IMR-90 (cell line): ENCODE measurements around the gene FSD1L. TPM values are rescaled to one million over a fixed set of nuclear protein-coding genes. Genes with fewer than 3 reads are reported as not detected.

ENCODE experiments used
- ATAC-seq: fragments of 200-7000 bp; cut with Tn5 transposase; 2 replicates; pipeline ENCODE4 v1.9.1; 2020; ENCODE audit warnings: low read depth, mild to moderate bottlenecking, moderate library complexity
- BruUV-seq: library from RNA; stranded (reverse); fragments of 400-500 nt; replicated peaks from 2 replicates; lab custom pipeline; 2021; lab: Mats Ljungman, UMichigan
- CTCF ChIA-PET: fragments of 300-600 bp; formaldehyde crosslinking; extraction: SDS; loops from one replicate; lab custom pipeline; 2021; ENCODE audit warnings: antibody characterized with exemption; lab: Yijun Ruan, JAX
- POLR2A ChIA-PET: fragments of 300-600 bp; sonication (Branson Sonifier 250); formaldehyde crosslinking; loops from one replicate; lab custom pipeline; 2022; ENCODE audit warnings: antibody characterized with exemption; ENCODE audit not compliant: unreplicated experiment; lab: Charles Lee
- DNase-seq: peaks from one replicate; pipeline ENCODE4 v3.0.0; 2013
- H2AFZ ChIP-seq: replicated peaks from 2 replicates; pipeline ENCODE3; 2013; ENCODE audit warnings: low read length, mild to moderate bottlenecking; ENCODE audit not compliant: poor library complexity
- H2AK5ac ChIP-seq: 2 replicates; pipeline ENCODE4 v1.6.1; 2013; ENCODE audit warnings: low read depth, low read length, inconsistent platforms
- H2AK9ac ChIP-seq: replicated peaks from 2 replicates; pipeline ENCODE3; 2013; ENCODE audit warnings: mild to moderate bottlenecking, low read depth, low read length, moderate library complexity; ENCODE audit not compliant: poor library complexity
- H2BK120ac ChIP-seq: 2 replicates; pipeline ENCODE4 v1.6.1; 2013; ENCODE audit warnings: low read depth, low read length, inconsistent platforms
- H2BK15ac ChIP-seq: 3 replicates; pipeline ENCODE4 v1.6.1; 2013; ENCODE audit warnings: low read depth, low read length, inconsistent platforms
- H2BK20ac ChIP-seq: 2 replicates; pipeline ENCODE4 v1.6.1; 2013; ENCODE audit warnings: low read depth, mild to moderate bottlenecking, inconsistent platforms, low read length, moderate library complexity
- H2BK5ac ChIP-seq: 2 replicates; pipeline ENCODE4 v1.6.1; 2013; ENCODE audit warnings: mild to moderate bottlenecking, low read depth, low read length, inconsistent platforms; ENCODE audit not compliant: poor library complexity, severe bottlenecking
- H3K14ac ChIP-seq: replicated peaks from 2 replicates; pipeline ENCODE4 v1.6.1; 2013; ENCODE audit warnings: low read depth, low read length, inconsistent platforms
- H3K18ac ChIP-seq: 2 replicates; pipeline ENCODE4 v1.6.1; 2013; ENCODE audit warnings: low read depth, low read length, control low read depth
- H3K23ac ChIP-seq: 2 replicates; pipeline ENCODE4 v1.6.1; 2013; ENCODE audit warnings: low read depth, low read length, inconsistent platforms
- H3K27ac ChIP-seq: 2 replicates; pipeline ENCODE4 v1.5.1; 2013; ENCODE audit warnings: mild to moderate bottlenecking, control low read depth, low read length; ENCODE audit not compliant: insufficient read depth
- H3K27me3 ChIP-seq: 2 replicates; pipeline ENCODE4 v1.6.1; 2013; ENCODE audit warnings: low read length; ENCODE audit not compliant: control insufficient read depth, insufficient read depth
- H3K36me3 ChIP-seq: 2 replicates; pipeline ENCODE4 v1.6.1; 2013; ENCODE audit warnings: low read length, mixed read lengths; ENCODE audit not compliant: control insufficient read depth, insufficient read depth
- H3K4ac ChIP-seq: 2 replicates; pipeline ENCODE4 v1.6.1; 2013; ENCODE audit warnings: low read depth, low read length, inconsistent platforms
- H3K4me1 ChIP-seq: 2 replicates; pipeline ENCODE4 v1.6.1; 2013; ENCODE audit warnings: low read length, mixed read lengths; ENCODE audit not compliant: control insufficient read depth, insufficient read depth
- H3K4me2 ChIP-seq: 2 replicates; pipeline ENCODE4 v1.6.1; 2013; ENCODE audit warnings: low read depth, mild to moderate bottlenecking, control low read depth, low read length, moderate library complexity
- H3K4me3 ChIP-seq: 2 replicates; pipeline ENCODE4 v1.5.1; 2013; ENCODE audit warnings: low read depth, mild to moderate bottlenecking, control low read depth, low read length, moderate library complexity; ENCODE audit not compliant: insufficient read depth
- H3K56ac ChIP-seq: 2 replicates; pipeline ENCODE4 v1.6.1; 2013; ENCODE audit warnings: low read length, inconsistent platforms; ENCODE audit not compliant: insufficient read depth; ENCODE audit errors: extremely low read depth
- H3K79me1 ChIP-seq, 2 experiments: 2 replicates each; pipeline ENCODE4 v1.6.1; 2013; ENCODE audit warnings: low read length in 2 of 2, inconsistent platforms in 1 of 2, low read depth in 1 of 2
- H3K9ac ChIP-seq: 2 replicates; pipeline ENCODE4 v1.6.1; 2013; ENCODE audit warnings: low read depth, low read length, control low read depth
- H3K9me1 ChIP-seq: 2 replicates; pipeline ENCODE4 v1.6.1; 2013; ENCODE audit warnings: low read length, inconsistent platforms; ENCODE audit not compliant: insufficient read depth
- H3K9me3 ChIP-seq: 2 replicates; pipeline ENCODE4 v1.6.1; 2013; ENCODE audit warnings: low read length; ENCODE audit not compliant: control insufficient read depth, insufficient read depth
- H4K20me1 ChIP-seq: 2 replicates; pipeline ENCODE4 v1.6.1; 2013; ENCODE audit warnings: low read length, inconsistent platforms; ENCODE audit not compliant: insufficient read depth
- H4K5ac ChIP-seq: 2 replicates; pipeline ENCODE4 v1.6.1; 2013; ENCODE audit warnings: mild to moderate bottlenecking, low read depth, low read length, control low read depth
- H4K8ac ChIP-seq, 2 experiments: 2 replicates each; pipeline ENCODE4 v1.6.1; 2013; ENCODE audit warnings: low read depth in 2 of 2, low read length in 2 of 2, control low read depth in 1 of 2, inconsistent platforms in 1 of 2
- H4K91ac ChIP-seq: 2 replicates; pipeline ENCODE4 v1.6.1; 2013; ENCODE audit warnings: low read depth, low read length, inconsistent platforms; ENCODE audit not compliant: insufficient read depth
- BHLHE40 ChIP-seq: fragments of 150-350 bp; IDR thresholded peaks from 2 replicates; pipeline ENCODE4 v1.6.1; 2016; ENCODE audit warnings: mild to moderate bottlenecking, low read depth, low read length
- CEBPB ChIP-seq: IDR thresholded peaks from 2 replicates; pipeline ENCODE4 v1.6.1; 2012; ENCODE audit warnings: low read depth, low read length, improper control_type of control experiment
- CHD1 ChIP-seq: IDR thresholded peaks from 2 replicates; pipeline ENCODE4 v1.6.1; 2012; ENCODE audit warnings: low read depth, low read length, improper control_type of control experiment
- CTCF ChIP-seq: conservative IDR thresholded peaks from 2 replicates; pipeline ENCODE4 v1.5.1; 2012; ENCODE audit warnings: mild to moderate bottlenecking, low read depth, low read length, improper control_type of control experiment
- ELK1 ChIP-seq: fragments of 150-350 bp; IDR thresholded peaks from 2 replicates; pipeline ENCODE4 v1.6.1; 2016; ENCODE audit warnings: low read depth, mild to moderate bottlenecking, low read length, moderate library complexity, borderline replicate concordance
- FOS ChIP-seq: fragments of 150-350 bp; IDR thresholded peaks from 2 replicates; pipeline ENCODE4 v1.6.1; 2016; ENCODE audit warnings: low read depth, low read length
- MAZ ChIP-seq: IDR thresholded peaks from 2 replicates; pipeline ENCODE4 v1.6.1; 2012; ENCODE audit warnings: low read depth, mild to moderate bottlenecking, low read length, improper control_type of control experiment, moderate library complexity, borderline replicate concordance
- NFE2L2 ChIP-seq: fragments of 150-350 bp; IDR thresholded peaks from 2 replicates; pipeline ENCODE4 v1.6.1; 2016; ENCODE audit warnings: low read depth, mild to moderate bottlenecking, low read length
- POLR2A ChIP-seq: IDR thresholded peaks from 2 replicates; pipeline ENCODE4 v1.6.1; 2012; ENCODE audit warnings: mild to moderate bottlenecking, low read depth, low read length
- RAD21 ChIP-seq: IDR thresholded peaks from 2 replicates; pipeline ENCODE4 v1.6.1; 2012; ENCODE audit warnings: low read length, improper control_type of control experiment
- USF2 ChIP-seq: fragments of 150-350 bp; IDR thresholded peaks from 2 replicates; pipeline ENCODE4 v1.6.1; 2017; ENCODE audit warnings: mild to moderate bottlenecking, antibody characterized with exemption, low read length, low read depth
- dilution Hi-C: fragments of 300-500 bp; cut with HindIII; formaldehyde crosslinking; loops from one replicate; pipeline ENCODE4 v1.14.3; 2018; ENCODE audit warnings: low sequenced_read_pairs; ENCODE audit not compliant: unreplicated experiment
- in situ Hi-C: fragments of 300-500 bp; cut with MboI; formaldehyde crosslinking; loops from 3 replicates; pipeline ENCODE4 v1.14.3; 2019; ENCODE audit warnings: low sequenced_read_pairs, inconsistent platforms, mixed read lengths
- intact Hi-C: fragments of 100-400 bp; cut with micrococcal nuclease; formaldehyde crosslinking; loops from 2 replicates; pipeline ENCODE4 v1.10.0; 2022
- polyA plus RNA-seq, 3 experiments: library from polyadenylated mRNA; depleted of rRNA; stranded (reverse); fragments of >200 nt; gene quantifications; 2 replicates each; pipeline ENCODE4 v1.2.3, GENCODE V29; 2012; ENCODE audit warnings: low replicate concordance in 1 of 3
- total RNA-seq: library from RNA; depleted of rRNA; stranded (reverse); fragments of >200 nt; gene quantifications from 2 replicates; pipeline ENCODE4 v1.2.3, GENCODE V29; 2012

The FSD1L gene
- total and polyA plus RNA-seq, 2 of the 4 experiments (the other 2 are of a cell fraction), result 1.4 to 2.9 TPM

- no peaks in the 10 kb centered on the region; the same call in 1 of the 2 replicates for H4K20me1 ChIP-seq
- H3K56ac ChIP-seq, result no peak overlapping the region
- H2AFZ ChIP-seq, result no peak overlapping the region
- H2BK5ac ChIP-seq, result no peak overlapping the region
- H3K79me1 ChIP-seq, result peaks cover 0 to 4% of the 10 kb centered on the region in 2 experiments; a peak in 2 of 4 replicates
- no peak overlapping the region for H3K27ac ChIP-seq
- CTCF ChIA-PET, result interaction anchor here (0.7 kb wide), 1 partner anchor 24 kb away, joined by 4 read pairs; no protein-coding TSS in a partner anchor
- no peak overlapping the region for H2BK20ac ChIP-seq
- no peaks in the 10 kb centered on the region for H3K27me3 ChIP-seq
- H3K4ac ChIP-seq, result no peak overlapping the region
- H2AK5ac ChIP-seq, result no peak overlapping the region
- H3K4me3 ChIP-seq, result no peak overlapping the region
- H2BK15ac ChIP-seq, result no peak overlapping the region
- intact Hi-C loops, result no loop called here
- no peak overlapping the region for H3K4me2 ChIP-seq
- no peak overlapping the region for H3K18ac ChIP-seq
- no peaks in the 10 kb centered on the region for H3K36me3 ChIP-seq
- H3K4me1 ChIP-seq, result no peaks in the 10 kb centered on the region
- no peak overlapping the region for H2BK120ac ChIP-seq
- no peak overlapping the region for H3K9ac ChIP-seq
- H4K91ac ChIP-seq, result no peak overlapping the region
- H3K9me1 ChIP-seq, result no peaks in the 10 kb centered on the region
- H4K8ac ChIP-seq, result no peak overlapping the region
- TF ChIP-seq POLR2A, result no peak
- no peak for TF ChIP-seq NFE2L2
- TF ChIP-seq CTCF, result no peak
- no peak for TF ChIP-seq USF2
- TF ChIP-seq CHD1, result no peak
- no peak for TF ChIP-seq CEBPB
- TF ChIP-seq RAD21, result no peak
- no peak for TF ChIP-seq FOS
- TF ChIP-seq ELK1, result no peak
- TF ChIP-seq BHLHE40, result no peak
- no peak for TF ChIP-seq MAZ
- no peak overlapping the region for H2AK9ac ChIP-seq
- no peak overlapping the region for H3K23ac ChIP-seq
- no peak overlapping the region for H3K14ac ChIP-seq
- dilution Hi-C loops, result no loop called here
- in situ Hi-C loops, result loop anchor here (25.0 kb wide), 1 partner anchor 93 kb away; no protein-coding TSS in a partner anchor
- H3K9me3 ChIP-seq, result no peaks in the 10 kb centered on the region
- H4K5ac ChIP-seq, result no peak overlapping the region
- BruUV-seq, result no TSS peak
- ATAC-seq, result no peak
- no peak for DNase-seq
- POLR2A ChIA-PET, result no interaction called here
These were observed 32.0 kb downstream of the FSD1L start for GRCh38 chr9:105479846-105480245.
